HUES6 (cell line): Measurements from ENCODE around the gene MPV17L.
"Not testable (repeated sequence)": the region's sequence is repeated elsewhere in the genome, so short reads cannot be mapped to it uniquely, and the experiment has no call there.

Experiments used
- H3K27ac ChIP-seq: 2 replicates; pipeline ENCODE4 v1.7.0; 2013; ENCODE audit warnings: low read depth, mild to moderate bottlenecking, low read length, inconsistent platforms
- H3K27me3 ChIP-seq: 2 replicates; pipeline ENCODE4 v1.6.1; 2013; ENCODE audit warnings: low read length; ENCODE audit not compliant: control insufficient read depth, insufficient read depth
- H3K36me3 ChIP-seq: 2 replicates; pipeline ENCODE4 v1.6.1; 2013; ENCODE audit warnings: low read length; ENCODE audit not compliant: control insufficient read depth, insufficient read depth
- H3K4me1 ChIP-seq: 2 replicates; pipeline ENCODE4 v1.6.1; 2013; ENCODE audit warnings: low read length; ENCODE audit not compliant: control insufficient read depth, insufficient read depth
- H3K4me3 ChIP-seq: 2 replicates; pipeline ENCODE4 v1.5.1; 2013; ENCODE audit warnings: low read depth, low read length
- H3K9ac ChIP-seq: one replicate; pipeline ENCODE4 v1.6.1; 2013; ENCODE audit warnings: mild to moderate bottlenecking, low read length
- H3K9me3 ChIP-seq: 2 replicates; pipeline ENCODE4 v1.6.1; 2013; ENCODE audit warnings: low read depth, low read length; ENCODE audit not compliant: control insufficient read depth, insufficient read depth

Gene MPV17L

GRCh38 chr16:15451098-15451731, 55.7 kb downstream of the MPV17L start:
- Histone ChIP-seq H3K9me3 (no peaks in the 10 kb centered on the region), H3K27ac (no peak overlapping the region), H3K27me3 (no peaks in the 10 kb centered on the region), H3K9ac (no peak overlapping the region), H3K36me3 (no peaks in the 10 kb centered on the region), H3K4me1 (no peaks in the 10 kb centered on the region), H3K4me3 (no peak overlapping the region)

- Histone ChIP-seq H3K36me3 (no peaks in the 10 kb centered on the region), H3K9ac (no peak overlapping the region), H3K4me1 (no peaks in the 10 kb centered on the region), H3K4me3 (no peak overlapping the region), H3K9me3 (no peaks in the 10 kb centered on the region), H3K27me3 (no peaks in the 10 kb centered on the region), H3K27ac (no peak overlapping the region)
Measured at GRCh38 chr16:15452246-15452855, 56.8 kb downstream of the MPV17L start.

DNA sequence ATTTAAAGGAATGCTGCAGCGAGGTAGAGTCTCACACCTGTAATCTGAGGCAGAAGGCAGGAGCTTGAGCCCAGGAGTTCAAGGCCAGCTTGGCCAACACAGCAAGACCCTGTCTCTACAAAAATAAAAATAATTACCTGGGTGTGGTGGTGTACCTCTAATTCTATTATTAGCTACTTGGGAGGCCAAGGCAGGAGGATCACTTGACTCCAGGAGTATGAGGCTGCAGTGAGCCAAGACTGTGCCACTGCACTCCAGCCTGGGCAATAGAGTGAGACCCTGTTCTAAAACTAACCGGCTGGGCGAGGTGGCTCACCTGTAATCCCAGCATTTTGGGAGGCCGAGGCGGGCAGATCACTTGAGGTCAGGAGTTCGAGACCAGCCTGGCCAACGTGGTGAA, 57.7 kb downstream of the MPV17L start:
- not testable (repeated sequence) for H3K9me3 ChIP-seq

DNA sequence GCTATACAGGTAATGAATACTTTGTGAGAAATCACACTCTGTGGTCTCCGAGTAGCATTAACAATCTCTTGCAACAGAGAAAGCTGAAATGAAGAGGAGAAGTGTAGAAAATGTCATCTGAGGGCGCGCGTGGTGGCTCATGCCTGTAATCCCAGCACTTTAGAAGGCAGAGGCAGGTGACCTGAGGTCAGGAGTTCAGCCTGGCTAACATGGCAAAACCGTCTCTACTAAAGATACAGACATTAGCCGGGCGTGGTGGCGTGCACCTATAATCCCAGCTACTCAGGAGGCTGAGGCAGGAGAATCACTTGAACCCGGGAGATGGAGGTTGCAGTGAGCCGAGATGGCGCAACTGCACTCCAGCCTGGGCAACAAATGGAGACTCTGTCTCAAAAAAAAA, 59.4 kb downstream of the MPV17L start:
- not testable (repeated sequence) for H3K27ac ChIP-seq, H3K4me1 ChIP-seq, H3K4me3 ChIP-seq, H3K27me3 ChIP-seq, H3K36me3 ChIP-seq, H3K9me3 ChIP-seq, H3K9ac ChIP-seq

More for the DNA sequence above, 57.7 kb downstream of the MPV17L start:
- H3K27me3 ChIP-seq, H3K4me3 ChIP-seq, H3K36me3 ChIP-seq, H3K9ac ChIP-seq, H3K4me1 ChIP-seq, H3K27ac ChIP-seq: not testable (repeated sequence)

- Histone ChIP-seq H3K36me3 (no peaks in the 10 kb centered on the region), H3K4me1 (no peaks in the 10 kb centered on the region), H3K9ac (no peak overlapping the region), H3K27ac (no peak overlapping the region), H3K27me3 (no peaks in the 10 kb centered on the region), H3K9me3 (no peaks in the 10 kb centered on the region), H3K4me3 (no peak overlapping the region)
Measured at GRCh38 chr16:15457400-15457799, 61.8 kb downstream of the MPV17L start.

GRCh38 chr16:15457958-15458357, 62.4 kb downstream of the MPV17L start:
- no peak overlapping the region for H3K27ac ChIP-seq
- H3K36me3 ChIP-seq, result no peaks in the 10 kb centered on the region
- no peak overlapping the region for H3K4me3 ChIP-seq
- H3K9ac ChIP-seq, result no peak overlapping the region
- no peaks in the 10 kb centered on the region for H3K9me3 ChIP-seq
- H3K27me3 ChIP-seq, result no peaks in the 10 kb centered on the region
- no peaks in the 10 kb centered on the region for H3K4me1 ChIP-seq

DNA sequence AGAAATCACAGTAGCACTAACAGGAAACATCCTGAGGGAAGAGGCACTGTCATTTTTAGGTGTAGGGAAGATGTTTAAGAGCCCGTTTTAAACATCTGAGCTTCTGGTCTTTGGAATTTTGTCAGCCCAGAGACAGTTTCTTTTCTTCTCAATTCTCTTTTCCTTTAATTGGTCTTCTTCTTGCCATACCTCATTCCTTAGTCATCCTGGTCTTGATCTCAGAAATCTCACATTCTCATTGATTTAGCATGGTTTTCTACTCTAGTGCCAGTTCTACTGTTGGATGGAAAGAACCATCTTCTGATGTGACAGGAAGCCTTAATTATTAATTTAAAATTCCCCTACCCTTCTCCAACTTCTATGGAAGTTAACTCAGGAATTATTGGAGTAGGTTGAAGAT, 64.2 kb downstream of the MPV17L start:
- no peaks in the 10 kb centered on the region for H3K36me3 ChIP-seq
- H3K27ac ChIP-seq, result no peak overlapping the region
- H3K27me3 ChIP-seq, result no peaks in the 10 kb centered on the region
- no peak overlapping the region for H3K9ac ChIP-seq
- H3K4me1 ChIP-seq, result no peaks in the 10 kb centered on the region
- H3K4me3 ChIP-seq, result no peak overlapping the region
- H3K9me3 ChIP-seq, result no peaks in the 10 kb centered on the region

DNA sequence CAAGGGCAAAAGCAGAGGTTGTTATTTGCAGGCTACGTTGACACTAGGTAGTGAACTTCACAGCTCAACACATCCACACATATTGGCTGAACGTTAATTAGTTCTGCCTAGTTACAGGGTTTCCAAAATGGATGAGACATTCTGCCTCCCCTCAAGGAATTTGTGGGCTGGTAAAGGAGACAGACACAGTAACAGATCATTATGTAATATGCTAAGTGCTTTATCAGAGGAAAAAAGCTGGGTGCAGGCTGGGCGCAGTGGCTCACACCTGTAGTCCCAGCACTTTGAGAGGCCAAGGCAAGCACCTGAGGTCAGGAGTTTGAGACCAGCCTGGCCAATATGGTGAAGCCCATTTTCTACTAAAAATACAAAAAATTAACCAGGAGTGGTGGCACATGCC, 65.0 kb downstream of the MPV17L start:
- Histone ChIP-seq H3K36me3 (no peaks in the 10 kb centered on the region), H3K9me3 (no peaks in the 10 kb centered on the region), H3K9ac (no peak overlapping the region), H3K27me3 (no peaks in the 10 kb centered on the region), H3K4me3 (no peak overlapping the region), H3K27ac (no peak overlapping the region), H3K4me1 (no peaks in the 10 kb centered on the region)

DNA sequence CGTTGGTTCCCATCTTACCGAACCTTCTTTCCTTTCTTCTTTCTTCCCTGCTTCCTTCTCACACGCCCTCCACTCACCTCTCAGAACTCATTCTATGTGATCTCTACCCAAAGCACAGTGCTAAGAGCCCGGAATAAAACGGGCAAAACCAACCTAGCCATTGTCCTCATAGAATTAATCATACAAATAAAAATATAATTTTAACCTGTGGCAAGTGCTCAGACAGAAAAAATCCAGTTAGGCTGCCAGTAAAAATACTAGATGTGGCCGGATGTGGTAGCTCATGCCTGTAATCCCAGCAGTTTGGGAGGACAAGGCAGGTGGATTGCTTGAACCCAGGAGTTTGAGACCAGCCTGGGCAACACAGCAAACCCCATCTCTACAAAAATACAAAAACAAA, 65.8 kb downstream of the MPV17L start:
- H3K9ac ChIP-seq, result no peak overlapping the region
- H3K4me3 ChIP-seq, result no peak overlapping the region
- no peaks in the 10 kb centered on the region for H3K4me1 ChIP-seq
- no peaks in the 10 kb centered on the region for H3K27me3 ChIP-seq
- H3K27ac ChIP-seq, result no peak overlapping the region
- H3K9me3 ChIP-seq, result 0 out of 2 replicates have a peak, but pooled peaks cover 3% of the 10 kb centered on the region
- no peaks in the 10 kb centered on the region for H3K36me3 ChIP-seq
